Smooth muscle cell of trachea (primary cell): ENCODE measurements around the gene ZNF189. TPM values are rescaled to one million over a fixed set of nuclear protein-coding genes. Genes with fewer than 3 reads are reported as not detected.

Source experiments
- total RNA-seq: library from RNA; depleted of rRNA; stranded (reverse); fragments of >200 nt; gene quantifications from 2 replicates; pipeline ENCODE4 v1.2.1, GENCODE V29; 2014

ZNF189 gene
- 17.4 and 24.4 TPM in 2 replicates for total RNA-seq

DNA sequence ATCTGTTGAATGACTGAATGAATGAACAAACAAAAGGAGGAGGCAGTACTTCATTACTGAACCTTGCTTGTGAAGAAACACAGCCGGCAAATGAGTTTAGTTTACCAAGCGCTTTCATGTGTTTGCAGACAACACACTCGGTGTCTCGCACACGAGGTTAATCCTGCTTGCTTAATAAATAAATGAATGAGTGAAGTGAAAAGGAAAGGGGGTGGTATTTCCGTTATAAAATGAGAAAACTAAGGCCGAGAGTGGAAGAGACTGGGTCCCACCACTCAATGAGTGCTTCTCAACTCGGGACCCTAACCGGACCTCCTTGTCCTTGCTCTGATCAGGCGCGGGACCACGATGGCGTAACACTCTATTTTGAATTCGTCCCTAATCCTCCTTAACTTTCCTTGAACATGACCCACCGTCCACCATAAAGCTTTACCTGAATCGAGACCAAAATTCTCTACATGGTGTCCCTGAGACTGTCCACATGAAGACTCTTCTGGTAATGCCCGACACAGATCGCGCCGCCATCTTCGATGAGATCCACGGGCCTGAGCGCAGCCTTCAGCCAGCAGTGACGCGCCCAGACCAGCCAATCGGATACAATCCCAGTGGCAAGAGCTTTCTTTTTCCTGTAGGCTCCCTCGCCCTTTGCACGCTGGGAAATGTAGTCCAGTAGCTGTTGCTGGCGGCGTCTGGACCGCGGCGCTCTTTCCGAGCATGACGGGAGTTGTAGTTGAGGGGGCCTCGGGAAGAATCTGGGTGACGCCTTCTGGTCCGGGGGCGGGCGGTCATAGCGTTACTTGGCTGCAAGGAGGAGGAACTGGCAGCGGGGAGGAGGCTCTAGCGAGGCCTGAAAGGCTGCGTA lies at the start of gene ZNF189, which contains the start of gene MRPL50:
ZNF189 (plus strand) TSS at position 784 of the 862 bp plus-strand sequence. CDS start 306 bp downstream, outside the sequence.
MRPL50 (minus strand) TSS at position 551 of the 862 bp plus-strand sequence; CDS start at position 525, 26 bp downstream.

GRCh38 chr9:101384873-101385536 lies 13.6 kb upstream of the ZNF189 start, which contains the start of gene BAAT:
Gene BAAT (minus strand): TSS chr9:101385006. CDS start chr9:101371404, 13,602 bp downstream.

DNA sequence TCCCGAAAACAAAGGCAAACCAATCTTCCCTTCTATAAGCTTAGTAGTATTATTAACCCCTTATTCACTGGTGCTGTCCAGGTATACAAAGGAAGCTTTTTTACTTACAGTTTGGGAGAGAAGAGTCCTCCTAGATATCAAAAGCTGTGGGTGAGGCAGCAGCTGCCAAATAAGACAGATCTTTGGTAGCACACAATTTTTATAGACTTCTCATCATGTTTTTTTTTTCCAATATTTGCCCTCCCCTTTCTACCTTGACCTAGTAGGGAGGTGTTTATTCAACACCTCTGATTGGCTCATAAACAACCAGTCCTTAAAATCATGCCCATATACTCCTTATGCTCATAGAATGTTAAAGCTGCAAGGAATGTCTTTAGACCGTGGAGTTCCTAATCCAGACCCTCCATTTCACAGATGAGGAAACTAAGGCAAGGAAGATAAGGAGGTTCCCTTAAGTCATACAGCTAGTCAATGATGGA lies 37.0 kb downstream of the ZNF189 start, which contains the start of gene ALDOB:
ALDOB (minus strand) TSS at position 174 of the 479 bp plus-strand sequence. CDS start 4,887 bp downstream, outside the sequence.

Other genes starting within 250 kb of the ZNF189 start
- gene BAAT, start 13.8 kb upstream of the ZNF189 start, total RNA-seq = not detected in 2 replicates
- 10.9 and 13.7 TPM in 2 replicates for gene MRPL50, start 233 bp upstream of the ZNF189 start, total RNA-seq
- not detected in 2 replicates for gene ALDOB, start 36.9 kb downstream of the ZNF189 start, total RNA-seq
- 30.4 and 38.5 TPM in 2 replicates for gene RNF20, start 135.0 kb downstream of the ZNF189 start, total RNA-seq
- gene PPP3R2, start 196.1 kb downstream of the ZNF189 start, total RNA-seq = not detected in 2 replicates